K562 (cell line): ENCODE measurements around the gene HLCS. TPM values are rescaled to one million over a fixed set of nuclear protein-coding genes. Genes with fewer than 3 reads are reported as not detected.

Source experiments
- CREM ChIP-seq: IDR thresholded peaks from 2 replicates; pipeline ENCODE4 v1.6.1; 2014; ENCODE audit warnings: antibody characterized with exemption, low read depth
- E2F3 ChIP-seq: fragments of 250-450 bp; sonication (Bioruptor Pico); IDR thresholded peaks from 2 replicates; pipeline ENCODE4 v1.4.0; 2020; ENCODE audit warnings: mild to moderate bottlenecking
- HNRNPLL ChIP-seq: fragments of 200-400 bp; formaldehyde crosslinking; IDR thresholded peaks from 2 replicates; pipeline ENCODE4 v1.6.1; 2017; ENCODE audit warnings: low read length, low read depth, mild to moderate bottlenecking; ENCODE audit not compliant: poor library complexity, severe bottlenecking
- JUNB ChIP-seq: fragments of 450-650 bp; formaldehyde crosslinking; conservative IDR thresholded peaks from 2 replicates; pipeline ENCODE4 v1.4.0; 2020; ENCODE audit warnings: mild to moderate bottlenecking
- NCOA6 ChIP-seq: fragments of 450-650 bp; IDR thresholded peaks from 2 replicates; pipeline ENCODE4 v1.6.1; 2017; ENCODE audit warnings: mild to moderate bottlenecking
- NFIC ChIP-seq: fragments of 450-650 bp; IDR thresholded peaks from 2 replicates; pipeline ENCODE4 v1.6.1; 2017; ENCODE audit warnings: mild to moderate bottlenecking, inconsistent platforms
- ZNF436 ChIP-seq: fragments of 250-450, 450-650 bp; sonication (Bioruptor Pico); formaldehyde crosslinking; IDR thresholded peaks from 2 replicates; pipeline ENCODE4 v1.7.0; 2020; ENCODE audit warnings: mild to moderate bottlenecking
- ZNF707 ChIP-seq: fragments of 250-450 bp; sonication (Bioruptor Pico); conservative IDR thresholded peaks from 2 replicates; pipeline ENCODE4 v1.8.0; 2022; ENCODE audit warnings: inconsistent platforms, mild to moderate bottlenecking, moderate library complexity
- polyA plus RNA-seq, 8 experiments: library from polyadenylated mRNA; depleted of rRNA in 4 of 8; stranded (reverse) in 5 of 8; unstranded in 3 of 8; fragments of >200 nt; fragmentation: Nextera tagmentation in 2 of 8; fragmentation: Illumina TruSeq in 1 of 8; extraction: Ambion mirVana in 2 of 8; extraction: Trizol in 1 of 8; gene quantifications; 2 replicates each; pipeline versions ENCODE4 v1.2.1 to v1.2.3, GENCODE V29; 2011 to 2014; ENCODE audit warnings: inconsistent platforms in 1 of 8, missing spikeins in 1 of 8
- total RNA-seq, 7 experiments: library from RNA; depleted of rRNA in 6 of 7; stranded (reverse); fragments of >200 nt in 6 of 7; fragmentation: Illumina TruSeq in 2 of 7; extraction: Trizol in 2 of 7; gene quantifications; 2 replicates each; pipeline versions ENCODE4 v1.2.1 to v1.2.3, GENCODE V29; 2011 to 2021; ENCODE audit warnings: low replicate concordance in 1 of 7
- TF ChIP-seq, protein P1 (sequence below): fragments of 450-650 bp; formaldehyde crosslinking; IDR thresholded peaks from 2 replicates; pipeline ENCODE4 v1.4.0; 2020; ENCODE audit warnings: mild to moderate bottlenecking
- TF ChIP-seq, protein P2 (sequence below), 2 experiments: fragments of 450-650 bp; IDR thresholded peaks; 2 replicates each; pipeline ENCODE4 v1.6.1; 2016; ENCODE audit warnings: mild to moderate bottlenecking in 2 of 2, borderline replicate concordance in 1 of 2, low read depth in 1 of 2, moderate library complexity in 1 of 2
- TF ChIP-seq, protein P3 (sequence below): fragments of 450-650 bp; formaldehyde crosslinking; IDR thresholded peaks from 2 replicates; pipeline ENCODE4 v1.4.0; 2020; ENCODE audit warnings: mild to moderate bottlenecking, mixed read lengths
- TF ChIP-seq, protein P4 (sequence below), 2 experiments: fragments of 450-650 bp; IDR thresholded peaks; 2 replicates each; pipeline ENCODE4 v1.6.1; 2018; ENCODE audit warnings: mild to moderate bottlenecking in 2 of 2, low read depth in 1 of 2; ENCODE audit not compliant: partially characterized antibody in 2 of 2

The HLCS gene
- total and polyA plus RNA-seq, 9 of the 15 experiments (the other 6 are each of a cell fraction or from before 2014, with no cell fraction given): 3.0 to 21.5 (median 17.1) TPM

DNA sequence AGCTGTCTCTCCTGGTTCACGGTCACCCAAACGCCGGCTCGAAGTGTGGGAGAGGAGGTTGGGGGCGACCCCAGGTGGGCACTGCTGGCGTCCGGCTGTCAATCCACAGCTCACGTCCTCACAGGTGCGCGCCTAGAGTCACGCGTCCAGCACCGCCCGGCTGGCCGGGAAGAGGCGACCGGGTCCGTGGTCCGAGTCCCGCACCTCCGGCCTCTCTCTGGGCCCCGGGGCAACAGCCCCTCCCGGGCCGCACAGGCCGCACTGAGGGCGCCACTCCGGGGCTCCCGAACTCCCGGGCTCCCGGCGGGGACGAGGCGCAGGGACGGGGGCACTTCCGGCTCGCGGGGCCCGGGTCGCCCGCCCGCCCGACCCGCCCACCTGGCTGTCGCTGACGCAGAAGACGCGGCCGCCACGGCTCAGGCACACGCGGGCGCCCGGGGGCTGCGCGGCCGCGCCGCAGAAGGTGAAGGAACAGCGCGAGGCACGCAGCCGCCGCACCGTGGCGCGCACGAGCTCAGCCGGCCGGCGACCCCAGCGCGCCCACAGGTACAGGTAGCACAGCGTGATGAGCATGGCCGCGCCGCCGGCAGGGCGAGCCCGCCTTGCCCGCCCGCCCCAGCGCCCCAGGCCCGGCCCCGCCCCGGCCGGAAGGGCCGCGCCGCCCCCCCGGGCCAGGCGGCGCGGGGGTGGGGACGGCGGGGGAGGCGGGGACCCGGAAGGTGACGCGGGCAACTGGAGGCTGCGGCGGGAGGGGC, at the start of gene HLCS (continued):
- TF ChIP-seq, protein P1, sequence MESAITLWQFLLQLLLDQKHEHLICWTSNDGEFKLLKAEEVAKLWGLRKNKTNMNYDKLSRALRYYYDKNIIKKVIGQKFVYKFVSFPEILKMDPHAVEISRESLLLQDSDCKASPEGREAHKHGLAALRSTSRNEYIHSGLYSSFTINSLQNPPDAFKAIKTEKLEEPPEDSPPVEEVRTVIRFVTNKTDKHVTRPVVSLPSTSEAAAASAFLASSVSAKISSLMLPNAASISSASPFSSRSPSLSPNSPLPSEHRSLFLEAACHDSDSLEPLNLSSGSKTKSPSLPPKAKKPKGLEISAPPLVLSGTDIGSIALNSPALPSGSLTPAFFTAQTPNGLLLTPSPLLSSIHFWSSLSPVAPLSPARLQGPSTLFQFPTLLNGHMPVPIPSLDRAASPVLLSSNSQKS (CRISPR knock-in tag): no peak
- TF ChIP-seq ZNF436 (CRISPR knock-in tag) (no peak), NFIC (peak; percentile 4; the same call in 1 of the 2 replicates), E2F3 (CRISPR knock-in tag) (no peak), JUNB (CRISPR knock-in tag) (no peak), HNRNPLL (peak; percentile 36), NCOA6 (no peak), CREM (peak; percentile 36; the same call in 1 of the 2 replicates), ZNF707 (CRISPR knock-in tag) (no peak)
- TF ChIP-seq, protein P2, sequence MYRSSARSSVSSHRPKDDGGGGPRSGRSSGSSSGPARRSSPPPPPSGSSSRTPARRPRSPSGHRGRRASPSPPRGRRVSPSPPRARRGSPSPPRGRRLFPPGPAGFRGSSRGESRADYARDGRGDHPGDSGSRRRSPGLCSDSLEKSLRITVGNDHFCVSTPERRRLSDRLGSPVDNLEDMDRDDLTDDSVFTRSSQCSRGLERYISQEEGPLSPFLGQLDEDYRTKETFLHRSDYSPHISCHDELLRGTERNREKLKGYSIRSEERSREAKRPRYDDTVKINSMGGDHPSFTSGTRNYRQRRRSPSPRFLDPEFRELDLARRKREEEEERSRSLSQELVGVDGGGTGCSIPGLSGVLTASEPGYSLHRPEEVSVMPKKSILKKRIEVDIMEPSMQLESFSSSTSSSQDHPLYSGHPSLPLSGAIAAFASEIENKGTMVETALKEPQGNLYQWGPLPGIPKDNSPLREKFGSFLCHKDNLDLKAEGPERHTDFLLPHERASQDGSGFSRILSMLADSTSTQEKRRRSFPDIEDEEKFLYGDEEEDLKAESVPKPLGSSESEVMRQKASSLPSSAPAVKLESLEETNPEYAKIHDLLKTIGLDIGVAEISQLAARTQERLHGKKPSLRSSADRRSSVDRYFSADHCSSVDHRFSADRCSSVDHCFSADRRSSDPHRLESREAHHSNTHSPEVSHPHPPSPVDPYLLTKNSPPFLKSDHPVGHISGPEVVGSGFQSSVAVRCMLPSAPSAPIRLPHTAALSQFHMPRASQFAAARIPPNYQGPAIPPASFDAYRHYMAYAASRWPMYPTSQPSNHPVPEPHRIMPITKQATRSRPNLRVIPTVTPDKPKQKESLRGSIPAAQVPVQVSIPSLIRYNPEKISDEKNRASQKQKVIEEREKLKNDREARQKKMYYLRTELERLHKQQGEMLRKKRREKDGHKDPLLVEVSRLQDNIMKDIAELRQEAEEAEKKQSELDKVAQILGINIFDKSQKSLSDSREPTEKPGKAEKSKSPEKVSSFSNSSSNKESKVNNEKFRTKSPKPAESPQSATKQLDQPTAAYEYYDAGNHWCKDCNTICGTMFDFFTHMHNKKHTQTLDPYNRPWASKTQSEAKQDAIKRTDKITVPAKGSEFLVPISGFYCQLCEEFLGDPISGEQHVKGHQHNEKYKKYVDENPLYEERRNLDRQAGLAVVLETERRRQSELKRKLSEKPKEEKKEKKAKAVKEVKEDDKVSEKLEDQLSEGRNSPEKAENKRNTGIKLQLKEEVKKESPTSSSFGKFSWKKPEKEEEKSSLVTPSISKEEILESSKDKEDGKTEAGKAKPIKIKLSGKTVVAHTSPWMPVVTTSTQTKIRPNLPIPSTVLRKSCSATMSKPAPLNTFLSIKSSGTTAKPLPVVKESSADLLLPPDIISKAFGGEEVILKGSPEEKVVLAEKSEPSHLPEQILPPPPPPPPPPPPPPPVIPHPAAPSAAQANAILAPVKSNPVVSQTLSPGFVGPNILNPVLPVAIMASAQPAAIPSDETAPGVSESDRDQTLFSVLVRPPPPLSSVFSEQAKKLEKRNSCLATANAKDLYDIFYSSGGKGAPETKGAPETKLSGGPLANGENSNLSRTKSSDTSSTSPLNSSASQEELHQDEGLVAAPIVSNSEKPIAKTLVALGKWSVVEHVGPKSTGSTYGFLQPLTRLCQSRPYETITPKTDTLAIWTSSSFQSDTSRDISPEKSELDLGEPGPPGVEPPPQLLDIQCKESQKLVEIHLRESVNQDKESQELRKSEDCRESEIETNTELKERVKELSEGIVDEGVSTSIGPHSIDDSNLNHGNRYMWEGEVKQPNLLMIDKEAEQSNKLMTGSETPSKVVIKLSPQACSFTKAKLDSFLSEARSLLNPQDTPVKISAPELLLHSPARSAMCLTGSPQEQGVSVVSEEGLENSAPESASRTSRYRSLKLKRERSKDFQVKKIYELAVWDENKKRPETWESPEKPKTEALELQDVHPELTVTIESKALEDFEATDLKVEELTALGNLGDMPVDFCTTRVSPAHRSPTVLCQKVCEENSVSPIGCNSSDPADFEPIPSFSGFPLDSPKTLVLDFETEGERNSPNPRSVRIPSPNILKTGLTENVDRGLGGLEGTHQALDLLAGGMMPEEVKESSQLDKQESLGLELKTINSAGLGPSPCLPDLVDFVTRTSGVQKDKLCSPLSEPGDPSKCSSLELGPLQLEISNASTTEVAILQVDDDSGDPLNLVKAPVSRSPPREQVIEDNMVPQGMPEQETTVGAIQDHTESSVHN (IDR thresholded peaks at IDR 0.05; ENCODE audit: borderline replicate concordance in 1 of 2, low read depth in 1 of 2): no peak
- TF ChIP-seq, protein P3, sequence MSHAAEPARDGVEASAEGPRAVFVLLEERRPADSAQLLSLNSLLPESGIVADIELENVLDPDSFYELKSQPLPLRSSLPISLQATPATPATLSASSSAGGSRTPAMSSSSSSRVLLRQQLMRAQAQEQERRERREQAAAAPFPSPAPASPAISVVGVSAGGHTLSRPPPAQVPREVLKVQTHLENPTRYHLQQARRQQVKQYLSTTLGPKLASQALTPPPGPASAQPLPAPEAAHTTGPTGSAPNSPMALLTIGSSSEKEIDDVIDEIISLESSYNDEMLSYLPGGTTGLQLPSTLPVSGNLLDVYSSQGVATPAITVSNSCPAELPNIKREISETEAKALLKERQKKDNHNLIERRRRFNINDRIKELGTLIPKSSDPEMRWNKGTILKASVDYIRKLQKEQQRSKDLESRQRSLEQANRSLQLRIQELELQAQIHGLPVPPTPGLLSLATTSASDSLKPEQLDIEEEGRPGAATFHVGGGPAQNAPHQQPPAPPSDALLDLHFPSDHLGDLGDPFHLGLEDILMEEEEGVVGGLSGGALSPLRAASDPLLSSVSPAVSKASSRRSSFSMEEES (CRISPR knock-in tag): no peak
- TF ChIP-seq, protein P4, sequence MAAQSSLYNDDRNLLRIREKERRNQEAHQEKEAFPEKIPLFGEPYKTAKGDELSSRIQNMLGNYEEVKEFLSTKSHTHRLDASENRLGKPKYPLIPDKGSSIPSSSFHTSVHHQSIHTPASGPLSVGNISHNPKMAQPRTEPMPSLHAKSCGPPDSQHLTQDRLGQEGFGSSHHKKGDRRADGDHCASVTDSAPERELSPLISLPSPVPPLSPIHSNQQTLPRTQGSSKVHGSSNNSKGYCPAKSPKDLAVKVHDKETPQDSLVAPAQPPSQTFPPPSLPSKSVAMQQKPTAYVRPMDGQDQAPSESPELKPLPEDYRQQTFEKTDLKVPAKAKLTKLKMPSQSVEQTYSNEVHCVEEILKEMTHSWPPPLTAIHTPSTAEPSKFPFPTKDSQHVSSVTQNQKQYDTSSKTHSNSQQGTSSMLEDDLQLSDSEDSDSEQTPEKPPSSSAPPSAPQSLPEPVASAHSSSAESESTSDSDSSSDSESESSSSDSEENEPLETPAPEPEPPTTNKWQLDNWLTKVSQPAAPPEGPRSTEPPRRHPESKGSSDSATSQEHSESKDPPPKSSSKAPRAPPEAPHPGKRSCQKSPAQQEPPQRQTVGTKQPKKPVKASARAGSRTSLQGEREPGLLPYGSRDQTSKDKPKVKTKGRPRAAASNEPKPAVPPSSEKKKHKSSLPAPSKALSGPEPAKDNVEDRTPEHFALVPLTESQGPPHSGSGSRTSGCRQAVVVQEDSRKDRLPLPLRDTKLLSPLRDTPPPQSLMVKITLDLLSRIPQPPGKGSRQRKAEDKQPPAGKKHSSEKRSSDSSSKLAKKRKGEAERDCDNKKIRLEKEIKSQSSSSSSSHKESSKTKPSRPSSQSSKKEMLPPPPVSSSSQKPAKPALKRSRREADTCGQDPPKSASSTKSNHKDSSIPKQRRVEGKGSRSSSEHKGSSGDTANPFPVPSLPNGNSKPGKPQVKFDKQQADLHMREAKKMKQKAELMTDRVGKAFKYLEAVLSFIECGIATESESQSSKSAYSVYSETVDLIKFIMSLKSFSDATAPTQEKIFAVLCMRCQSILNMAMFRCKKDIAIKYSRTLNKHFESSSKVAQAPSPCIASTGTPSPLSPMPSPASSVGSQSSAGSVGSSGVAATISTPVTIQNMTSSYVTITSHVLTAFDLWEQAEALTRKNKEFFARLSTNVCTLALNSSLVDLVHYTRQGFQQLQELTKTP (IDR thresholded peaks at IDR 0.05; ENCODE audit: low read depth in 1 of 2, partially characterized antibody in 2 of 2): no peak
